Left lung (tissue), 10 donors: ENCODE measurements around the gene DNAJB6. TPM values are rescaled to one million over a fixed set of nuclear protein-coding genes. Genes with fewer than 3 reads are reported as not detected.

Experiments
- ATAC-seq: fragments of 200-7000 bp; cut with Tn5 transposase; one replicate; pipeline ENCODE4 v1.9.1; 2020; ENCODE audit warnings: moderate library complexity
- DNase-seq, 4 donors: peaks; one replicate each; pipeline ENCODE4 v3.0.0-alpha.2; 2013 to 2020
- H3K27ac ChIP-seq, 2 donors: fragments of 200-600 bp; sonication (generic) in 1 of 2; one replicate each; pipeline versions ENCODE4 v1.5.0 to v1.8.0; 2020 to 2021
- H3K27me3 ChIP-seq, 2 donors: fragments of 200-600 bp; sonication (generic) in 1 of 2; one replicate each; pipeline versions ENCODE4 v1.5.0 to v1.8.0; 2020 to 2021
- H3K36me3 ChIP-seq, 2 donors: fragments of 200-600 bp; sonication (generic) in 1 of 2; one replicate each; pipeline versions ENCODE4 v1.5.0 to v1.8.0; 2020 to 2021
- H3K4me1 ChIP-seq, 2 donors: fragments of 200-600 bp; one replicate each; pipeline ENCODE4 v1.8.0; 2021
- H3K4me3 ChIP-seq, 2 donors: fragments of 200-600 bp; sonication (generic) in 1 of 2; one replicate each; pipeline versions ENCODE4 v1.5.0 to v1.8.0; 2020 to 2021; ENCODE audit warnings: mild to moderate bottlenecking in 1 of 2
- H3K9me3 ChIP-seq, 2 donors: fragments of 200-600 bp; sonication (generic) in 1 of 2; one replicate each; pipeline versions ENCODE4 v1.5.0 to v1.8.0; 2020 to 2021
- CTCF ChIP-seq, 2 donors: fragments of 200-600 bp; sonication (generic) in 1 of 2; IDR thresholded peaks; one replicate each; pipeline versions ENCODE4 v1.5.0 to v1.8.0; 2021; ENCODE audit warnings: antibody characterized with exemption in 2 of 2
- intact Hi-C, 2 donors: fragments of 100-400 bp; cut with DNase I; formaldehyde crosslinking; loops; one replicate each; pipeline versions ENCODE4 v1.11.2 to v1.14.2; 2022
- polyA plus RNA-seq, 6 donors: library from polyadenylated mRNA; unstranded; fragments of 120-200 nt; gene quantifications; one replicate each; pipeline ENCODE4 v1.2.1, GENCODE V29; 2013; ENCODE audit not compliant: insufficient read length in 6 of 6
- total RNA-seq, 2 donors: library from RNA; stranded (reverse); fragmentation: NEBNext Ultra II Directional; extraction: Animal tissue kit (Norgen Biotek cat#: 25700); gene quantifications; one replicate each; pipeline ENCODE4 v1.2.1, GENCODE V29; 2021
- donor health status: DM: no; HTN: yes; CAD: no.
- donor health status: DM: no; HTN: no; CAD: no.

Gene DNAJB6
- total and polyA plus RNA-seq, 8 donors = 76.6 to 150 (median 131) TPM

DNA sequence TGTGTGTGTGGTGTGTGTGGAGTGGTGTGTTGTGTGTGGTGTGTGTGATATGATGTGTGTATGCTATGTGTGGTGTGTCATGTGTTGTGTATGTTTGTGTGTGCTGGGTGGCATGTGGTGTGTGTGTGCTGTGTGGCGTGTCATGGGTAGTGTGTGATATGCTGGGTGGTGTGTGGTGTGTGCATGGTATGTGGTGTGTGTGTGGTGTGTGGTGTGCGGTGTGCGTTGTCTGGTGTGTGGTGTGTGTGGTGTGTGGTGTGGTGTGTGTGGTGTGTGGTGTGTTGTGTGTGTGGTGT, 37.5 kb upstream of the DNAJB6 start:
- no peak for ATAC-seq
- peaks cover 0 to 4% of the 10 kb centered on the region in 2 donors for H3K27me3 ChIP-seq

DNA sequence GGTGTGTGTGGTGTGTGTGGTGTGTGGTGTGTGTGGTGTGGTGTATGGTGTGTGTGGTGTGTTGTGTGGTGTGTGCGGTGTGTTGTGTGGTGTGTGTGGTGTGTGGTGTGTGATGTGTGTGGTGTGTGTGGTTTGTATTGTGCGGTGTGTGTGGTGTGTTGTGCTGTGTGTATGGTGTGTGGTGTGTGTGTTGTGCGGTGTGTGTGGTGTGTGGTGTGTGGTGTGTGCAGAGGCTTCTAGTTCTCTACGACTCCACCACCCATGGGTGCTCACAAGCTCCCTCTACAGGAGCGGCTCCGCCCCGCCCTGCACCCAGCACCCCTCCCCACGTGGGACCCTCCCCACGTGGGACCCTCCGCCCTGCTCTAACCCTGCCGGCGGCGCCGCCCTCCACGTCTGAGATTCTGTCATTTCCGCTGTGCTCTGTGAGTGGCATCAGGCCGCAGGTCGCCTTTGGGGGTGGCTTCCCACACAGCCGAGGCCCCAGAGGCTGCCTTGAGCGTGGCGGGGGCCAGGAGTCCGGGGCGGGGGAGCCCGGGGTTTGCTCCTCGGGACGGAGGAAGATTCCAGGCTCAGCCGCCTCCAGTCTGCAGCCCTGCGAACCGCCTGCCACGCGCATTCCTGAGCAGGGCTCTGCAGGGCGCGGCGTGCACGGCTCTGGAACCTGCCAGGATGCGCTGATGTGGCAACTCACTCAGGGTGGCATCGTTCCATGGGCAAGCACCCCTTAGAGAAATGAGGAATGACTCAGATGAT, 37.0 kb upstream of the DNAJB6 start:
- H3K4me1 ChIP-seq = peaks cover 0 to 32% of the 10 kb centered on the region in 2 donors
- no peaks in the 10 kb centered on the region for H3K9me3 ChIP-seq
- H3K4me3 ChIP-seq = no peak overlapping the region
- H3K27me3 ChIP-seq = peaks cover 0 to 4% of the 10 kb centered on the region in 2 donors
- no peaks in the 10 kb centered on the region for H3K36me3 ChIP-seq
- DNase-seq (peak in 1 of 4 donors; percentile 87), ATAC-seq (peak; percentile 6)
- H3K27ac ChIP-seq = peak overlapping the region in 1 of 2 donors; percentile 33
- no peak for TF ChIP-seq CTCF (IDR thresholded peaks at IDR 0.05)
- intact Hi-C loops = no loop called here

More for the DNA sequence above, 37.5 kb upstream of the DNAJB6 start:
- TF ChIP-seq CTCF (IDR thresholded peaks at IDR 0.05) = no peak
- peaks cover 0 to 32% of the 10 kb centered on the region in 2 donors for H3K4me1 ChIP-seq
- no peaks in the 10 kb centered on the region for H3K9me3 ChIP-seq
- H3K4me3 ChIP-seq = no peak overlapping the region
- H3K27ac ChIP-seq = no peak overlapping the region
- no peaks in the 10 kb centered on the region for H3K36me3 ChIP-seq
- intact Hi-C loops = no loop called here
- DNase-seq = no peak

DNA sequence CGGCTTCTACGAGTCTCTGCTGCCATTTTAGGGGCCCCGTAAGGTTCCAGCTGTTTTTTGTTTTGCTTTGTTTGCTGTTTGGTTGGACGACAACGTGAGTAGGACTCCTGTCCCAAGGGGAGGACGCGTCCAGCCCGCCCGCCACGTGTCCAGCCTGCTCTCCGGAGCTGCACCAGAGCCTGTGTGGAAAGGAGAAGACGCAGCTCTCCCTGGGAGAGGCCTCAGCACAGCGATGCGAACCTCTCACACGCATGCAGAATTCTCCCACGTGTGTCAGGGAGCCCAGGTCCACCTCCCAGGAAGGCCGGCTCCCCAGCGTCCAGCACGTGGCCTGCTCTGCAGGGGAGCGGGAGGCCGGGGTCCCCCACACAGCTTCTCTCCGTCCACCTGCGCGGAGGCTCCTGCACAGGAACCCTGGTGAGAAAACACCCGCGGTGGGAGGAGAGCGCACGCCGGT, 36.4 kb upstream of the DNAJB6 start:
- Histone ChIP-seq H3K36me3 (no peaks in the 10 kb centered on the region), H3K9me3 (no peaks in the 10 kb centered on the region), H3K27me3 (peaks cover 0 to 1% of the 10 kb centered on the region in 2 donors), H3K4me1 (peaks cover 0 to 32% of the 10 kb centered on the region in 2 donors), H3K27ac (peak overlapping the region in 1 of 2 donors; percentile 33), H3K4me3 (no peak overlapping the region)
- DNase-seq = no peak
- intact Hi-C loops = no loop called here
- no peak for TF ChIP-seq CTCF (IDR thresholded peaks at IDR 0.05)
- no peak for ATAC-seq

DNA sequence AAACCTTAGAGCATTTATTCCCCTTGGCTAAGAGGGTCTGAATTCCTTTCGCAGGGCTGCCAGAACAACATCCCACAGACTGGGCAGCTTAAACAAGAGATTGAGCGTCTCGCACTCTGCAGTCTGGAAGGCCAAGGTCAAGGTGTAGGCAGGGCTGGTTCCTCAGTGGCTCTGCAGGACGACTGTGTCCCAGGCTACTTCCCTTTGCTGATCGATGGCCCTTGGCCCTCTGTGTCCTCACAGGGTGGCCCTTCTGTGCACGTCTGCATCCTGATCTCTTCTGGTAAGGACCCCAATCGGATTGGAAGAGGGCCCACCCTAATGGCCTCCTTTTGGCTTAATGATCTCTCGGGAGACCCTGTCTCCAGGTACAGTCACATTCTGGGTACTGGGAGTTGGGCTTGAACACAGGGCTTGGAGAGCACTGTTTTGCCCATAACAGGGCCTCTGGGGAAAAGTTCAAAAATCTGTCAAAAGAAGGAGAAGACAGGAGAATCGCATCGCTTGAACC, 35.1 kb upstream of the DNAJB6 start:
- H3K4me3 ChIP-seq = no peak overlapping the region
- ATAC-seq (no peak), DNase-seq (no peak)
- H3K36me3 ChIP-seq = no peaks in the 10 kb centered on the region
- peaks cover 0 to 32% of the 10 kb centered on the region in 2 donors for H3K4me1 ChIP-seq
- TF ChIP-seq CTCF (IDR thresholded peaks at IDR 0.05) = no peak
- intact Hi-C loops = no loop called here
- H3K27me3 ChIP-seq = no peaks in the 10 kb centered on the region
- peak overlapping the region; percentile 48 to 93 for H3K27ac ChIP-seq
- H3K9me3 ChIP-seq = no peaks in the 10 kb centered on the region
